GM21717 (cell line): ENCODE results near the gene KLHL22.
"Not testable (repeated sequence)": the region's sequence is repeated elsewhere in the genome, so short reads cannot be mapped to it uniquely, and the experiment has no call there.

Source experiments
- ATAC-seq: cut with Tn5 transposase; IDR thresholded peaks from one replicate; pipeline ENCODE4 v1.9.1; 2021; ENCODE audit warnings: mild to moderate bottlenecking, moderate library complexity; ENCODE audit not compliant: unreplicated experiment

The KLHL22 gene

GRCh38 chr22:20506543-20507252 lies 11.1 kb upstream of the KLHL22 start:
- ATAC-seq = no peak

DNA sequence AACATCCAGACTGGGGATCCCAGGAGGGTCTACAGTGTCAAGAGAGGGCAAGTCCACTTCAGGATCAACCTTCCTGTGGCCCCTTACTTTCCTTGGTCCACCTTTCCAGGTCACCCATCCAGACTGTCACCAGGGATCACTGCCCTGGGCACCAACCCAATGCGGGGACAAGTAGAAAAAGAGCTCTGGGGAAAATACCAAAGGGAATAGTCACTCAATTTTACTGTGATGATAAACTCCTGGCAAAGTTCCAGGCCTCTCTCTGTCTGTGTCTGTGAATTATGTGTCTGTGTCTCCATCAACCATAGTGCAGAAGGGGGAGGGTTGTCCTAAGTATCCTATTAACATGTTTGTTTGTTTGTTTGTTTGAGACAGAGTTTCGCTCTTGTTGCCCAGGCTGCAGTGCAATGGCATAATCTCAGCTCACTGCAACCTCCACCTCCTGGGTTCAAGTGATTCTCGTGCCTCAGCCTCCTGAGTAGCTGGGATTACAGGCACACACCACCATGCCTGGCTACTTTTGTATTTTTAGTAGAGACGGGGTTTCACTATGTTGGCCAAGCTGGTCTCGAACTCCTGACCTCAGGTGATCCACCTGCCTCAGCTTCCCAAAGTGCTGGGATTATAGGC lies 8.8 kb upstream of the KLHL22 start:
- not testable (repeated sequence) for ATAC-seq

DNA sequence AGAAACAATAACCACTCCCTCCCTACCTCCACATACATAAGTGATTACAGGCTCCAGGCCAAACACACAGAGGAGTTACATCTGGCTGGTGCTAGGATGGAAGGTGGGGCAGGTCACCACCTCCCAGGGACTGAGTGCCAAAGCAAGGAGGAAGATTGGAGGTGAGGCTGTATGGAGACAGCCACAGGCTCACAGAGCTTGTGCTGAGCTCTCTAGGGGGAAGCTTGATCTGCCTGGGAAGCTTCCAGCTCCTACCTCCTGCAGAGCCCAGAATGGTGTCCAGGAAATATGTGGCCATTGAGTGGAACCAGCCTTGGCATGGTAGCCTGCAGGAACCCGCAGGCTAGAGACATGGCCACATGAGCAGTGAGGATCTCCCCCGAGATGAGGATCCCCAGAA lies 8.2 kb upstream of the KLHL22 start:
- ATAC-seq = no peak

- ATAC-seq = no peak
Measured at GRCh38 chr22:20499769-20500168, 4.2 kb upstream of the KLHL22 start.

- no peak for ATAC-seq
Measured at GRCh38 chr22:20498913-20499312, 3.3 kb upstream of the KLHL22 start.

GRCh38 chr22:20497426-20497825 lies 1.8 kb upstream of the KLHL22 start:
- ATAC-seq = no peak

GRCh38 chr22:20495861-20496681 lies 476 bp upstream of the KLHL22 start:
- ATAC-seq = peak; percentile 65

- ATAC-seq = no peak
Measured at GRCh38 chr22:20491346-20491745, 4.2 kb downstream of the KLHL22 start.

GRCh38 chr22:20490941-20491307 lies 4.7 kb downstream of the KLHL22 start:
- ATAC-seq = no peak

GRCh38 chr22:20490183-20490940 lies 5.2 kb downstream of the KLHL22 start:
- ATAC-seq = no peak

DNA sequence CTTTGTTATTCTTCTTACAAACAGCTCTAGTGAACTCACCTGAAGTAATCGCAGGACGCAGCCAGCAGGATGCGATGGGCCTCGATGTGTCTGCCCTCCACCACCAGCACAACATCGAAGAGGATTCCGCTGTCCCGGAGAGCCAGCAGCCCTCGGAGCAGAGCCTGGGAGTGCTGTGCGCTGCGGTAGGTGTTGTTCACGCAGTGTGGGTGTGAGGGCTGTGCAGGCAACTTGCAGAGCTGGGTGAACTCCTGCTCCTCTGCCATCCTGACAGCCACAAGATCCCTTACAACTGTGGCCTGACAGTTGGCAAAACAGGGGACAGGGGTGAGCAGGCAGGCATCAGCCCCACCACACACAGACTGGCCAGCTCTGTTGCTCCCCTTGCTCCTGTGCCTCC lies 6.6 kb downstream of the KLHL22 start:
- no peak for ATAC-seq

DNA sequence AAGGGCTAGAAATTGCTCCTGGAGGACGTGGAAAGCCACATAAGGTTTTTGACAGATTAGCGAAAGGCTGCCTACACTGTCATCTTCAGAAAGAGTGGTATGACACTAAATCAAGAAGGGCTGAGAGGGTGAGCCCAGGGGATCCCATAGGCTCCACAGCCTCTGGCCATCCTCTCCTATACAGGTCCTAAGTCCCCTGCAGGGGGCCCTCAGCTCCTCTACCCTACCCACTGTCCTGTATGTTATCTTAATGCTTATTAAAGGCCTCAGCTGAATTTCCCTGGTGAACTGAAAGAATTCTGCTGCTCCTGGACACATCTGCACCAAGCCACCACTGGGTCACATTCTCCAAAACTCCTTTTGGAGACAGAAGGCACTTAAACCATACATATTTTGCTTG lies 7.9 kb downstream of the KLHL22 start:
- ATAC-seq = no peak

DNA sequence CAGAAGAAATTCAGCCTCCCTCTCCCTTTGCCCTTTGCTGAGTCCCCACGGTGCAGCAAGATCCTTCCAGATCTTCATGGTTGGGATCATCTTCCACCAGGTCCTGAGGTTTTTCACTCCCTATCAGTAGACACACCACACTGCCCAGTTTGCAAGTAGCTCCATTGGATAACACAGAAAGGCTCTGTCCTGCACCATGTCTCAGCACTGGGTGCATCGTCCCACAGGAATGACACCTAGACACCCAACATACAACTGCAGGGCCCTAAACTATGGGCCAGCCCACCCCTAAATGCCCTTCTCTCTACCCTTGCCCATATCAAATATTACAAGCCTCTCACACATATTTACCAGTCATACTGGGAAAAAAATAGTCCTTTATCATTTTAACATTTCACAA lies 9.4 kb downstream of the KLHL22 start:
- no peak for ATAC-seq

- no peak for ATAC-seq
Measured at GRCh38 chr22:20484948-20485683, 10.5 kb downstream of the KLHL22 start.

DNA sequence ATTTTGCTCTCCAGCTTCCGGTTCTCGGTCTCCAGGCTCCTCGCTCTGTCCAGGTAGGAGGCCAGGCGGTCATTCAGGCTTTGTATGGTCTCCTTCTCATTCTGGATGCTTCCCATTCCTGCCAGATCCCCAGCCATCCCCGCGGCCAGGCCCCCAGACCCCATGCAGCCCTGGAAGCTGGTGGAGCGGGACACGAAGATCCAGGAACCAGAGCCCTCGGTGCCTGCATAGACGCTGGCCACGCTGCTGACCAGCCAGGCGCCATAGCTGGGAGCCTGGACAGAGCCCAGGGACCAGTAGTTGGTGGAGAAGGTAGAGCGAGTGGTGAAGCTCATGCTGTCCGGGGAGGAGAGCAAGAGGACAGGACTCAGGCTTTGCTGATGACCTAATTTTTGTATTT lies 11.8 kb downstream of the KLHL22 start:
- ATAC-seq = no peak

DNA sequence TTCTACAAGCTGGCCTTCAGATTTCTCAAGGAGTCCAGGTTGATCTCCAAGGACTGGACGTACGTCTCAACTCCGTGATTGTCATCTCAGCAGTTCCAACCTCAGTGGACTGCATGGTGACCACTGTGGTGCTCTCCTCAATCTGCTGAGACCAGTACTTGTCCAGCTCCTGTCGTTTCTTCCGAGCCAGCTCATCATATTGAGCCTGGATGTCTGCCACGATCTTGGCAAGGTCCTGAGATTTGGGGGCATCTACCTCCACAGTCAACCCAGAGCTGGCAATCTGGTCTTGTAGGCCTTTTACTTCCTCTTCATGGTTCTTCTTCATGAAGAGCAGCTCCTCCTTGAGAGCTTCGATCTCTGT lies 12.5 kb downstream of the KLHL22 start:
- ATAC-seq = not testable (repeated sequence)

DNA sequence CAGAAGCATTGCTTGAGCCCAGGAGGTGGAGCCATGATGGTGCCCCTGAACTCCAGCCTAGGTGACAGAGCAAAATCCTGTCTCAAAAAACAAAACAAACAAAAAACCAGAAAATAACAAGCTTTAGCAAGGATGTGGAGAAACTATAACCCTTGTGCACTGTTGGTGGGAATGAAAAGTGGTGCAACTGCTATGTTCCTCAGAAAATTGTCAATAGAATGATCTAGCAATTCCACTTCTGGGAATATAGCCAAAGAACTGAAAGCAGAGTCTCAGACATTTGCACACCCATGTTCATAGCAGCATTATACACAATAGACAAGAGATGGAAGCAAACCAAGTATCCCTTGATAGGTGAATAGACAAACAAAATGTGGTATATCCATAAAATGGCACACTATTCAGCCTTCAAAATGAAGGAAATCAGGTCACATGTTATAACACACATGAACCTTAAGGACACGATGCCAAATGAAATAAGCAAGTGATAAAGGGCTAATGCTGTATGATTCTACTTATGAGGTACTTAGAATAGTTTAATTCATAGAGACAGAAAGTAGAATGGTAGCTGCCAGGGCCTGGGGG lies 15.9 kb downstream of the KLHL22 start:
- ATAC-seq = no peak

GRCh38 chr22:20478059-20478458 lies 17.5 kb downstream of the KLHL22 start:
- ATAC-seq = not testable (repeated sequence)

GRCh38 chr22:20475569-20475968 lies 20.0 kb downstream of the KLHL22 start:
- ATAC-seq = not testable (repeated sequence)

GRCh38 chr22:20475115-20475436 lies 20.5 kb downstream of the KLHL22 start:
- ATAC-seq = no peak
